ENCODE measurements around the gene PAK1IP1.
"Not testable (repeated sequence)": the region's sequence is repeated elsewhere in the genome, so short reads cannot be mapped to it uniquely, and the experiment has no call there.

The PAK1IP1 gene

GRCh38 chr6:10743515-10743914 is 48.7 kb downstream of the PAK1IP1 start:
- DNase-seq (ENCODE audit: low read depth in 2 of 2): no peak

GRCh38 chr6:10745116-10745515 is 50.3 kb downstream of the PAK1IP1 start:
- DNase-seq (ENCODE audit: low read depth in 2 of 2): no peak

GRCh38 chr6:10746915-10747250 is 52.1 kb downstream of the PAK1IP1 start:
- no peak for DNase-seq (ENCODE audit: low read depth in 2 of 2)

GRCh38 chr6:10747251-10747972 is 52.6 kb downstream of the PAK1IP1 start, which contains the start of gene TMEM14B:
Gene TMEM14B (plus strand): TSS chr6:10747805. CDS start chr6:10749246, 1,441 bp downstream.
- peak; percentile 90 to 91 for DNase-seq (ENCODE audit: low read depth in 2 of 2)

- DNase-seq (ENCODE audit: low read depth in 2 of 2): no peak
These were observed 55.0 kb downstream of the PAK1IP1 start for GRCh38 chr6:10749734-10750133.

- not testable (repeated sequence) for DNase-seq (ENCODE audit: low read depth in 2 of 2)
These were observed 55.8 kb downstream of the PAK1IP1 start for GRCh38 chr6:10750568-10750967.

- not testable (repeated sequence) for DNase-seq (ENCODE audit: low read depth in 2 of 2)
These were observed 57.0 kb downstream of the PAK1IP1 start for GRCh38 chr6:10751757-10752156.

- DNase-seq (ENCODE audit: low read depth in 2 of 2): no peak
These were observed 61.3 kb downstream of the PAK1IP1 start for GRCh38 chr6:10756085-10756484.
